BJ (cell line): Measurements from ENCODE around the gene MACROD1. TPM values are rescaled to one million over a fixed set of nuclear protein-coding genes. Genes with fewer than 3 reads are reported as not detected.

Source experiments
- CTCF ChIA-PET: fragments of 350-600 bp; formaldehyde crosslinking; extraction: SDS; loops from one replicate; lab custom pipeline; 2021; ENCODE audit warnings: antibody characterized with exemption, inconsistent platforms; lab: Yijun Ruan, JAX
- POLR2A ChIA-PET: fragments of 300-600 bp; sonication (Branson Sonifier 250); formaldehyde crosslinking; extraction: SDS; loops from one replicate; lab custom pipeline; 2021; ENCODE audit warnings: antibody characterized with exemption; lab: Charles Lee
- DNase-seq: peaks from one replicate; pipeline ENCODE4 v3.0.0-alpha.2; 2011; ENCODE audit warnings: low read depth
- H3K27me3 ChIP-seq: 2 replicates; pipeline ENCODE4 v1.6.0; 2011; ENCODE audit warnings: low read length; ENCODE audit not compliant: control insufficient read depth, insufficient read depth
- H3K36me3 ChIP-seq: 2 replicates; pipeline ENCODE4 v1.5.1; 2011; ENCODE audit warnings: low read length; ENCODE audit not compliant: control insufficient read depth, insufficient read depth
- H3K4me3 ChIP-seq: 2 replicates; pipeline ENCODE4 v1.5.1; 2011; ENCODE audit warnings: low read depth, mild to moderate bottlenecking, control low read depth, low read length
- polyA plus RNA-seq: library from polyadenylated mRNA; depleted of rRNA; stranded (reverse); fragments of >200 nt; gene quantifications from 2 replicates; pipeline ENCODE4 v1.2.3, GENCODE V29; 2011
- TF ChIP-seq, protein P1 (sequence below): IDR thresholded peaks from 2 replicates; pipeline ENCODE4 v1.5.1; 2011; ENCODE audit warnings: low read depth, mild to moderate bottlenecking, control low read depth, inconsistent platforms, low read length, moderate library complexity; ENCODE audit not compliant: insufficient read depth

The MACROD1 gene
- polyA plus RNA-seq, 1 experiment: 12.4 TPM

DNA sequence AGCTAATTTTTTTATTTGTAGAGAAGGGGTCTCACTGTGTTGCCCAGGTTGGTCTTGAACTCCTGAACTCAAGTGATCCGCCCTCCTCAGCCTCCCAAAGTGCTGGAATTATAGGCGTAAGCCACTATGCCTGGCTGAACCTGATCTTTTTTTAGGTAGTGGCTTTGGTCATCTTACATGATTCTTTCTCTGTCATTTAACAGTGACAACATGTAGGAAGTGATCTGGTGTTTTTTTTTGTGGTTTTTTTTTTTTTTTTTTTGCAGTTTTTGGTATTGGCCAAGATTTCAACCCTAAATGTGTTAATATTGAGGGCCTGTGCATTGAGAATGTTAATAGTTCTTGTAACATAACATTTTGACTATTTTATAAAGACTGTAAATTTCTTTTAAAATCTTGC is 32.6 kb upstream of the MACROD1 start:
- peaks cover 36% of the 10 kb centered on the region for H3K36me3 ChIP-seq
- H3K27me3 ChIP-seq: no peaks in the 10 kb centered on the region
- ChIA-PET POLR2A (no interaction called here), CTCF (no interaction called here)
- TF ChIP-seq, protein P1, sequence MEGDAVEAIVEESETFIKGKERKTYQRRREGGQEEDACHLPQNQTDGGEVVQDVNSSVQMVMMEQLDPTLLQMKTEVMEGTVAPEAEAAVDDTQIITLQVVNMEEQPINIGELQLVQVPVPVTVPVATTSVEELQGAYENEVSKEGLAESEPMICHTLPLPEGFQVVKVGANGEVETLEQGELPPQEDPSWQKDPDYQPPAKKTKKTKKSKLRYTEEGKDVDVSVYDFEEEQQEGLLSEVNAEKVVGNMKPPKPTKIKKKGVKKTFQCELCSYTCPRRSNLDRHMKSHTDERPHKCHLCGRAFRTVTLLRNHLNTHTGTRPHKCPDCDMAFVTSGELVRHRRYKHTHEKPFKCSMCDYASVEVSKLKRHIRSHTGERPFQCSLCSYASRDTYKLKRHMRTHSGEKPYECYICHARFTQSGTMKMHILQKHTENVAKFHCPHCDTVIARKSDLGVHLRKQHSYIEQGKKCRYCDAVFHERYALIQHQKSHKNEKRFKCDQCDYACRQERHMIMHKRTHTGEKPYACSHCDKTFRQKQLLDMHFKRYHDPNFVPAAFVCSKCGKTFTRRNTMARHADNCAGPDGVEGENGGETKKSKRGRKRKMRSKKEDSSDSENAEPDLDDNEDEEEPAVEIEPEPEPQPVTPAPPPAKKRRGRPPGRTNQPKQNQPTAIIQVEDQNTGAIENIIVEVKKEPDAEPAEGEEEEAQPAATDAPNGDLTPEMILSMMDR: no peak
- no peak overlapping the region for H3K4me3 ChIP-seq
- DNase-seq: no peak

DNA sequence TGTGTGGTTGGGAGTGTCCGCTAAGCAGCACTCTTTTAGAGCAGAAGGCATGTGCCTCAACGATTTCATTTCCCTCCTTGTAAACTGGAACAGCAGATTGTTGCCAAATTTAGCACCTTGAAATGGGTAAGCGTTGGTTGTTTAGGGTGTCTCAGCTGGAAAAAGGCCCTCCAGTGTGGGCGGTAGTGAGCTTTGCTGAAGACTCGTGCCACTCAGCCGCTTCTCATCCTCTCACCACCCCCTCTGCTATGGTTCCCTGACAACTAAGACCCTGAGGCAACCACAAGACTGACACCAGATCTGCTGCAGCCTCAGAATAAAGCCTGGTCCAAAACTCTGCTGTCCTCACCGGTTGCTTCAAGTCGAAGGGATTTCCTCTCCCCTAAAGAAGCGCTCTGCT is 30.7 kb upstream of the MACROD1 start:
- Histone ChIP-seq H3K4me3 (no peak overlapping the region), H3K36me3 (peaks cover 36% of the 10 kb centered on the region), H3K27me3 (no peaks in the 10 kb centered on the region)
- POLR2A ChIA-PET: no interaction called here
- CTCF ChIA-PET: interaction anchor here (2.0 to 2.2 kb wide), 2 partner anchors 11 to 105 kb away, joined by 6 to 11 read pairs; partner anchors contain the start of gene STIP1
- TF ChIP-seq, protein P1: no peak
- no peak for DNase-seq

DNA sequence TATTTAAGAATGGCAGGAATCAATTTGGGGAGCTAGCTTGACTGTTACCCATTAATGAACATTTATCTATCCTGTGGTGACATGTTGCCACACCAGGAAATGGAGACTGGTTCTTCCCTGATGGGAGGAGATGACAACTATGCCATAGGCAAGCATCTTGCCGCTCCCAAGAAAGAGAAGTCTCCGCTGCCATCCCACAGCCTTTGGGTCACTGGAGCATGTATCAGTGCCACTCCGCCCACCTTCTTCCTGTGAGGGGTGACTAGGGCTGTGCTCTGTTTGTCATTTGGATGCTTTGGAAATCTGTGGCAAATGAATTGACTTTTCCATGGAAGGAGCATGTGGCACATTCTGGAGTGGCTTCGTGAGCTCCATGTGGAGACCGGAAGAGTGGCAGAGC is 26.5 kb upstream of the MACROD1 start:
- CTCF ChIA-PET: interaction anchor here (1.1 to 3.2 kb wide), 3 partner anchors 11 to 112 kb away, joined by 3 to 13 read pairs (median 4); no protein-coding TSS in a partner anchor
- no peak overlapping the region for H3K4me3 ChIP-seq
- H3K36me3 ChIP-seq: peaks cover 30% of the 10 kb centered on the region
- TF ChIP-seq, protein P1: no peak
- POLR2A ChIA-PET: no interaction called here
- no peak for DNase-seq
- no peaks in the 10 kb centered on the region for H3K27me3 ChIP-seq

DNA sequence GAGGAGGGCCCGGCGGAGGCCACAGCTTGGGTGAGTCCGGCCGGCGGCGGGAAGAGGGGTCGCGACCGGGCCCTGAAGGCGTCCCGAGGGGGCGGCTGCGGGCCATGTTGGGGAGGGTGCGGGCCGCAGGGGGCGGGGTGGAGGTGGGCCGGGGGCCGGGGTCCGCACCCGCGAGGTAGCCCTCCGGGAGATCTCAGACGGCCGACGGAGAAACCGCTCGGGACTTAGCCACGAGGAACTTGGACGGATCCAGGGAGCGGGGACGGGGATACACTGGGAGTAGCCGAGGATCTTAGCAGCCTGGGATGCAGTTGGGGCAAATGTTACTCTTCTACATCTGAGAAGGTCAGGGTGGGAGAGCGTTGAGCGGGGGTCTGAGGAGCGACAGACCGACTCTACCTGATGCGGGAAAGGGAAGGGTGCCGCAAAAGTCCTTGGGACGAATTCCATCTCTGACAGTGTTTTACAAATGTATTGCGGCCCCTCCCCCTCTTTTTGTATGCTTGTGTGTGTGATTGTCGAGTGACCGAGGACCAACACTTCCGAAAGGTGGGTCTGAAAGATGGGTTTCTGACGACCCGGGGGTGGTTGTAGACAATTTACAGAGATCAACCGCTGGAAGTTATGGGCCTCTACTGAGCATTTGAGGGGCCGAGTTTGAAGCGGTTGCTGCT is 20.7 kb upstream of the MACROD1 start:
- Histone ChIP-seq H3K27me3 (no peaks in the 10 kb centered on the region), H3K36me3 (peaks cover 2% of the 10 kb centered on the region), H3K4me3 (no peak overlapping the region)
- POLR2A ChIA-PET: no interaction called here
- CTCF ChIA-PET: interaction anchor here (0.9 to 3.1 kb wide), 7 partner anchors 9 to 186 kb away, joined by 3 to 19 read pairs (median 6); partner anchors contain the start of gene ESRRA
- TF ChIP-seq, protein P1: no peak
- no peak for DNase-seq

DNA sequence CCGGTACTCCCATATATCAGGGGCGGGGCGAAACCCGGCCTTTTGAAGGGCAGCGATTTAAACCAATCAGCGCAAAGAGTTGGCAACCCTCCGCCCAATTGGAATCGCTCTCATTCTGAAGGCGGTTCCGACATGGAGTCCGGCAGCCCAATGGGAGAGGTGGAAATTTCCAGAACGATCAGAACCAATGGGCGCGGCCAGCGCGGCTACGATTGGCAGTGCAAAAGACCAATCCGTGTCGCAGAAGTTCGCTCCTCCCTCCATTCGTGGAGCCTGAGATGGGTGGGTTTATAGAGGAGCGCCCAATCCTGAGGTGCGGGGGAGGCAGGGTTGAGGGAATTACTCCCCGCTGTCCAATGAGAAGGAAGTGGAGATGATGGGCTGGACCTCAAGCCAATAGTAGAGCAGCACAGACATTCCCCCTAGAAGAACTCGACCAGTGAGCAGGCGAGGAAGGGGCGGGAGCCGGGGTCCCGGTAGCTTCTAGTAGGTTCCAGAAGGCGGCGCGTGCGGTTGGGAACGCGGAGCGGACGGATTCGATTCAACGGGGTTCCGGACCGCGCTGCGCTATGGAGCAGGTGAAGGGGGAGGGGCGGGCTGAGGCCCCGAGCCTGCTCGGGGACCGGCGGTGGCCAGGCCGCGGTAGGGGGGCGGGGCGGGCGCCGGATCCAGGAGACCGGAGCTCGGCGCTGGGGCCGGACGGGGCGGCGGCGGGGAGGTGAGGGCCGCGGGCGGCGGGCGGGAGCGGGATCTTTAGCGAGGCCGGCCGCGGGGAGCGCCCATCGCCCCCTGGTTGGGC is 20.0 kb upstream of the MACROD1 start, which contains the start of gene STIP1:
TSS of gene STIP1 (plus strand) at position 479 of the 799 bp plus-strand sequence. CDS start at position 570, 91 bp downstream.
- no peaks in the 10 kb centered on the region for H3K27me3 ChIP-seq
- peak within 1 kb of the TSS; percentile 60 for H3K4me3 ChIP-seq
- TF ChIP-seq, protein P1: peak; percentile 68
- peak; percentile 100 for DNase-seq
- ChIA-PET CTCF (interaction anchor here (0.6 to 3.1 kb wide), 12 partner anchors 10 to 1708 kb away, joined by 3 to 19 read pairs (median 3); partner anchors contain the start of gene ESRRA), POLR2A (interaction anchor here (0.6 to 1.1 kb wide), 3 partner anchors 58 to 195 kb away, joined by 3 to 5 read pairs (median 3); no protein-coding TSS in a partner anchor)
- peaks cover 2% of the 10 kb centered on the region for H3K36me3 ChIP-seq
